Neuron (in vitro differentiated cells): ENCODE measurements around the gene LAIR2.

Source experiments
- H2AFZ ChIP-seq: one replicate; pipeline ENCODE4 v1.6.1; 2013; ENCODE audit warnings: low read depth, mild to moderate bottlenecking, inconsistent platforms, low read length, moderate library complexity
- H3K27me3 ChIP-seq: one replicate; pipeline ENCODE4 v1.6.1; 2013; ENCODE audit warnings: low read length; ENCODE audit not compliant: insufficient read depth
- H3K36me3 ChIP-seq: one replicate; pipeline ENCODE4 v1.6.1; 2013; ENCODE audit warnings: low read length; ENCODE audit not compliant: insufficient read depth
- H3K4me1 ChIP-seq: one replicate; pipeline ENCODE4 v1.6.1; 2013; ENCODE audit warnings: low read length; ENCODE audit not compliant: insufficient read depth
- H3K4me3 ChIP-seq: 2 replicates; pipeline ENCODE4 v1.5.1; 2013; ENCODE audit warnings: mild to moderate bottlenecking, low read length, moderate library complexity
- H3K9me3 ChIP-seq: one replicate; pipeline ENCODE4 v1.6.1; 2013; ENCODE audit warnings: low read length

Gene LAIR2

DNA sequence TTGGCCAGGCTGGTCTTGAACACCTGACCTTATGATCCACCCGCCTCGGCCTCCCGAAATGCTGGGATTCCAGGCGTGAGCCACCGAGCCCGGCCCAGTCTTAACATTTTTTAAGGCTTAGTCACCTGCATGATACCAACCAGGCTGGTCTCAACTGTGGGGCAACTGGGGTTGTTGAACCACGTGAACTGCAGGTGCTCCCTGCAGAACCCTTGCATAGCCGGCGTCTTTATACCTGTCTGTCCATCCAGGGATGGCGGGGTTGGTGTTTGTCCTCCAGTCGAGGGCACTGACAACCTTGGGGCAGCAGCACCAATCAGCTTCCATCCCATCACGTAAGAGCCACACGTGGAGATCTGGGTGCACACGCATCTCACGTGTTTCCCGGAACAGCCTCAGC lies 46.2 kb downstream of the LAIR2 start:
- no peaks in the 10 kb centered on the region for H3K9me3 ChIP-seq
- H3K36me3 ChIP-seq, result no peaks in the 10 kb centered on the region
- no peak overlapping the region for H3K4me3 ChIP-seq
- H3K27me3 ChIP-seq, result peaks cover 11% of the 10 kb centered on the region
- no peaks in the 10 kb centered on the region for H3K4me1 ChIP-seq
- no peak overlapping the region for H2AFZ ChIP-seq

DNA sequence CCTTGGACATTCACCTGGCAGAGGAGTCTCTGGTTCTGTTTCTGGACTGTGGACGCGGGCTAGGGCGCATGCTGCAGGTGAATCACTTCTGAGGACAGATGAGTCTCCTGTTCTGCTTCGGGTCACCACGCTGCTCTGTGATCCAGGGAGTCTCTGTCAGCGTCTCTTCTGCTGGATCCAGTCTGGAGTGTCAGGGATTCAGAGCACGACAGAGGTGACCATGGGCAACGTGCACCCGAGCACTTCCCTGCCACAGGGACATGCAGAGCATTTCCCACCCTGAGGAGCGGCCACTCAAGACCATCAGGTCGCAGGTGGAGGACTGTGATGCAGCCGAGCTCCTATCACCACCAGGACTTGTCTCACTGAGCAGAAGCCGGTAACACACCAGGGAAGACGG lies 46.6 kb downstream of the LAIR2 start:
- no peak overlapping the region for H2AFZ ChIP-seq
- H3K9me3 ChIP-seq, result no peaks in the 10 kb centered on the region
- H3K4me1 ChIP-seq, result no peaks in the 10 kb centered on the region
- H3K4me3 ChIP-seq, result no peak overlapping the region
- H3K36me3 ChIP-seq, result no peaks in the 10 kb centered on the region
- H3K27me3 ChIP-seq, result peaks cover 11% of the 10 kb centered on the region

DNA sequence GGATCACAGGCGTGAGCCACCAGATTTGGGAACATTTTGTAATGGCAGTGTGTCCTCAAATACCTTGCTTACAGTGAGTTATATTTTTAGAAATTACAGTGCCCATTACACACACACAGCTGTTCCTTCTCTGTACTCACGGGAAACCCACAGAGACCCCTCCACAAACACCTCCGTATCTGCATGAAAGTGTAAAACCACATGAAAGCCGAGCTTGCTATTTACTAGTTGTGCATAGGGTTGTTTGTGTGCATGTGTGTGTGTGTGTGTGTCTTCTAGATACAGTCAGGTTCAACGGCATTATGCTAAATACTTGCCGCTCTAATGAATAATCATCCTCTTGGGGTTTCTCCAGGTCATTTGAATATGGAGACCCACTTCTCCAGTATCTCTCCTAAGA lies 48.7 kb downstream of the LAIR2 start:
- Histone ChIP-seq H3K9me3 (no peaks in the 10 kb centered on the region), H3K36me3 (no peaks in the 10 kb centered on the region), H3K4me1 (no peaks in the 10 kb centered on the region), H3K4me3 (no peak overlapping the region), H3K27me3 (peaks cover 11% of the 10 kb centered on the region), H2AFZ (no peak overlapping the region)

DNA sequence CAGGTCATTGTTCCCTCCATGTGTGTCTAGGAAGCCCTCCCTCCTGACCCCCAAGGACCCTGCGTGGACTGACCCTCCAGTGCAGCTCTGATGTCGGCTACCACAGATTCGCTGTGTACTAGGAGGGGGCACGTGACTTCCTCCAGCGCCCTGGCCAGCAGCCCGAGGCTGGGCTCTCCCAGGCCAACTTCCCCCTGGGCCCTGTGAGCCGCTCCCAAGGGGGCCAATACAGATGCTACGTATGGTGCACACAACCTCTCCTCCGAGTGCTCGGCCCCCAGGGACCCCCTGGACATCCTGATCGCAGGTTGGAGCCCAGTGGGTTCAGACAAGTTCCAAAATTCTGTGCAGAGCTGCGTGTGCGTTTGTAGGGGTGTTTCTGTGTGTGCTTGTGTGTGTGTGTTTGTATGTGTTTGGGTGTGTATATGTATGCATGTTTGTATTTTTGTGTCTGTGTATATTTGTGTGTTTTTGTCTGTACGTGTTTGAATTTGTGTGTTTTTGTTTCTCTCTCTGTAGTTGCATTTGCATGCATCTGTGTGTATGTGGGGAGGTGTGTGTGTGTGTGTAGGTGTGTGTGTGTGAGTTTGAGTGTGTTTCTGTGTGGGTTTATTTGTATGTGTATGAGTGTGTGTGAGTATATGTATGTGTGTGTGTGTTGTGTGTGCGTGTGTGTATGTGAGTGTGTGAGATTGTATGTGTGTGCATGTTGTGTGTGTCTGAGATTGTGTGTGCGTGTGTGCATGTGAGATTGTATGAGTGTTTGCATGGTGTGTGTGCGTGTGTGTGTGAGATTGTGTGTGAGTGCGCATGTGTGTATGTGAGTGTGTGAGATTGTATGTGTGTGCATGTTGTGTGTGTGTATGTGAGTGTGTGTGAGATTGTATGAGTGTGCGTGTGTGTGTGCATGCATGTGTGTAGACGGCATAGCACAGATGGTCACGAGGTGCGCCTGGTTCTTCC lies 49.6 kb downstream of the LAIR2 start:
- H3K36me3 ChIP-seq, result no peaks in the 10 kb centered on the region
- no peaks in the 10 kb centered on the region for H3K9me3 ChIP-seq
- H3K4me3 ChIP-seq, result no peak overlapping the region
- H3K27me3 ChIP-seq, result peaks cover 11% of the 10 kb centered on the region
- no peak overlapping the region for H2AFZ ChIP-seq
- H3K4me1 ChIP-seq, result no peaks in the 10 kb centered on the region

DNA sequence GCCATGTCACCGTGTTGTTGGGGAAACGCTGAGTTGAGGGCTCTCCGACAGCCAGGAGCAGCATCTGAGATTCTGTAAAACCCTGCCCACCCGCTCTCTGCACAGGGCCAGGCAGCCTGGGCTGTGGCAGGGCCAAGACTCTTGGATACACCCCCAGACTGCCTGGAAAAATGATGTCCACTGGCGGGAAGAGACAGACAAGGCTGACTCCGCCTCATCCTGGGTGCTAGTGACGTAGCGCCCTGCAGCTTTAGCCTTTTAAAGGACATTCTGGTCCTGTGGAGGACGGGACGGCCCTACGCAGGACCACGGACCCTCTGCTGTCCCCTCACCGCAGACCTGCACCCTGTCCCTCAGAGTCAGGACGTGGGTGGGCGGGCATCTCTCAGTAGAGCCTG lies 50.3 kb downstream of the LAIR2 start:
- no peak overlapping the region for H3K4me3 ChIP-seq
- no peaks in the 10 kb centered on the region for H3K9me3 ChIP-seq
- peaks cover 11% of the 10 kb centered on the region for H3K27me3 ChIP-seq

DNA sequence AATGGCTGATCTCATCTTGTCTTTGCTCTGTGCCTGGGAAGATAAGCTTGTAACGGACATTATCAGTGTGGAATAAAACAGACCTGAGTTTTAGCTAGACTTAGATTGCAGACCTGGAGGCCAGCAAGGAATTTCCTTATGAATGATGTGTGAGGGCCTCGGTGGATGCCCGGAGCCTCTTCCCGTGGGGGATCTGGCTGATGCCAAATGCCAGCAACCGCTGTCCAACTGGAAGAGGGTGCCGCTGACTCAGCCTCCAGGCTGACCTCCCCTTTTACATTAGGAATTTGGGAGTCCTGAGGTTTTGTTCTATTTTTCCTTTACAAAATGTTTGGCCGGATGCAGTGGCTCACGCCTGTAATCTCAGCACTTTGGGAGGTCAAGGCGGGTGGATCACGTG lies 51.4 kb downstream of the LAIR2 start:
- Histone ChIP-seq H3K4me3 (no peak overlapping the region), H3K36me3 (no peaks in the 10 kb centered on the region), H3K27me3 (peaks cover 9% of the 10 kb centered on the region), H2AFZ (no peak overlapping the region), H3K9me3 (no peaks in the 10 kb centered on the region), H3K4me1 (no peaks in the 10 kb centered on the region)

More for the DNA sequence above, 50.3 kb downstream of the LAIR2 start:
- Histone ChIP-seq H3K4me1 (no peaks in the 10 kb centered on the region), H2AFZ (no peak overlapping the region), H3K36me3 (no peaks in the 10 kb centered on the region)

DNA sequence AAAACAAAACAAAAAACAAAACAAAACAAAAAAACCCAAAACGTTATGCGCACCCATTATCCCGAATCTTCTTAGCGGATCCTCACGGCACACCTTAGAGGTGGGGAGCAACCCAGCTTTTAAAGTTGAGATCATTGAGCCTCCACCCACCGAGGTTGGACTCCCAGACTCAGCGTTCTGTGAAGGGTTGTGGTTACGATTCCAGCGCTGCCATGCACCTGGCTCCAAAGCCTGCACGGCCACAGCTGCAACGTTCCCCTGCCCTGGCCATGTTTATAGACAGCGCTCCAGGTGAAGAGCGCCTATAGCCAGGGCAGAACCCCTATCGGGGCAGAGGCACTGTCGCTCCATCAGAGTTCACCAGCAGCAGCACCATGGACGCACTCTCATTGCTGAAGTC lies 52.3 kb downstream of the LAIR2 start:
- H3K4me1 ChIP-seq, result no peaks in the 10 kb centered on the region
- no peak overlapping the region for H2AFZ ChIP-seq
- H3K4me3 ChIP-seq, result no peak overlapping the region
- H3K9me3 ChIP-seq, result no peaks in the 10 kb centered on the region
- no peaks in the 10 kb centered on the region for H3K36me3 ChIP-seq
- H3K27me3 ChIP-seq, result no peaks in the 10 kb centered on the region

DNA sequence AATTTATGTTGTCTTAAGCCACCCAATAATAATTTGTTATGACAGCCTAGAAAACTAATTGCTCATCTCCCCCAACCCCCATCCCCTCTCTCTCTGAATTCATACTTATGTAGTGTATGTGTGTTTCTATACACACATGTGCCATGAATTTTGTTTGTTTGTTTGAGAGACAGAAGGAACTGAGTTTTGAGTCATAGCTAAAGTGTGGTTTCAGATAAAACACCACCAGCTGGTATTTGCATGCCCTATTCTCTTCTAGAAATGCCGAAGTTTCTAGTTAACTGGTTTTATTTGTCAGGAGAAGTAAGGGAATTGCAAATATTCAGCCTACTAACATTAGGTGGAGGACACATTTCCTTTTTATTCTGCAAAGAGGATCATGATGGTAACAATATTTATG lies 53.6 kb downstream of the LAIR2 start:
- H3K4me1 ChIP-seq, result no peaks in the 10 kb centered on the region
- no peaks in the 10 kb centered on the region for H3K27me3 ChIP-seq
- no peaks in the 10 kb centered on the region for H3K36me3 ChIP-seq
- no peak overlapping the region for H2AFZ ChIP-seq
- H3K9me3 ChIP-seq, result no peaks in the 10 kb centered on the region
- H3K4me3 ChIP-seq, result no peak overlapping the region

DNA sequence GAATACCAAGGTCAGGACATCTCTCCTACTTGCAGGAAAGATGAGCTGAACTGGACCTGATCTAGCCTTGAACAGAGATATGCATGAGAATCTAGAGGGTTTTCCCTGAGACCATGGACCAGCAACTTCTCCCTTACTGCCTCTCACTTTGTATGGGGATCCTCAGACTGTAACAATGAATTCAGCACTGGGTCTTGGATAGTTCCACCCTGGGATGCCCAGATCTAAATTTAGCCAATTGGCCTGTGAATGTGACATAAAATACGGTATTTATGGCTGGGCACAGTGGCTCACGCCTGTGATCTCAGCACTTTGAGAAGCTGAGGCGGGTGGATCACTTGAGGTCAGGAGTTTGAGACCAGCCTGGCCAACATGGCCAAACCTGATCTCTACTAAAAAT lies 55.7 kb downstream of the LAIR2 start:
- Histone ChIP-seq H2AFZ (no peak overlapping the region), H3K4me3 (no peak overlapping the region), H3K4me1 (no peaks in the 10 kb centered on the region), H3K36me3 (no peaks in the 10 kb centered on the region), H3K9me3 (no peaks in the 10 kb centered on the region), H3K27me3 (no peaks in the 10 kb centered on the region)
